Mucosa of descending colon (tissue), 3 donors: ENCODE measurements around the gene RPL3. TPM values are rescaled to one million over a fixed set of nuclear protein-coding genes. Genes with fewer than 3 reads are reported as not detected.

Source experiments
- ATAC-seq: fragments of 200-7000 bp; cut with Tn5 transposase; one replicate; pipeline ENCODE4 v1.9.1; 2020; ENCODE audit warnings: mild to moderate bottlenecking, moderate library complexity
- DNase-seq, 3 donors: peaks; one replicate each; pipeline ENCODE4 v3.0.0-alpha.2; 2020
- H3K36me3 ChIP-seq: fragments of 200-600 bp; one replicate; pipeline ENCODE4 v1.8.0; 2021; ENCODE audit warnings: low read depth, mild to moderate bottlenecking
- H3K4me1 ChIP-seq: fragments of 200-600 bp; one replicate; pipeline ENCODE4 v1.8.0; 2021; ENCODE audit warnings: low read depth, mild to moderate bottlenecking
- H3K4me3 ChIP-seq: fragments of 200-600 bp; one replicate; pipeline ENCODE4 v1.8.0; 2021; ENCODE audit warnings: mild to moderate bottlenecking
- H3K9me3 ChIP-seq: fragments of 200-600 bp; one replicate; pipeline ENCODE4 v1.8.0; 2021; ENCODE audit warnings: mild to moderate bottlenecking
- CTCF ChIP-seq: fragments of 200-600 bp; IDR thresholded peaks from one replicate; pipeline ENCODE4 v1.8.0; 2022; ENCODE audit warnings: antibody characterized with exemption, mild to moderate bottlenecking
- intact Hi-C, 2 donors: fragments of 100-400 bp; cut with DNase I in 1 of 2; cut with micrococcal nuclease in 1 of 2; formaldehyde crosslinking; loops; one replicate each; pipeline versions ENCODE4 v1.11.0 to v1.11.1; 2022; cut with DNase I, micrococcal nuclease
- total RNA-seq, 3 donors: library from RNA; stranded (reverse); fragmentation: NEBNext Ultra II Directional in 2 of 3; extraction: Animal tissue kit (Norgen Biotek cat#: 25700) in 2 of 3; gene quantifications; one replicate each; pipeline versions ENCODE4 v1.2.1 to v1.2.4, GENCODE V29; 2021 to 2023
- donor health status: DM: no; HTN: no; CAD: no; lungs with moderate emphysema.
- donor health status: DM: no; HTN: no; CAD: no.
- donor health status: DM: no; HTN: yes; CAD: no.

RPL3 gene
- total RNA-seq, 3 donors from 2014 or later = 1,561 to 1,749 (median 1,709) TPM

GRCh38 chr22:39301108-39301507, 18.3 kb downstream of the RPL3 start:
- intact Hi-C loops = no loop called here
- peaks cover 18% of the 10 kb centered on the region for H3K4me1 ChIP-seq
- ATAC-seq = no peak
- no peak overlapping the region for H3K4me3 ChIP-seq
- H3K36me3 ChIP-seq = no peaks in the 10 kb centered on the region
- H3K9me3 ChIP-seq = no peaks in the 10 kb centered on the region
- no peak for TF ChIP-seq CTCF
- DNase-seq = no peak

GRCh38 chr22:39300186-39300830, 19.1 kb downstream of the RPL3 start:
- no peak for TF ChIP-seq CTCF

GRCh38 chr22:39299829-39300178, 19.6 kb downstream of the RPL3 start:
- no peak for DNase-seq
- ATAC-seq = peak; percentile 22
- peaks cover 18% of the 10 kb centered on the region for H3K4me1 ChIP-seq
- no peaks in the 10 kb centered on the region for H3K9me3 ChIP-seq
- intact Hi-C loops = no loop called here
- H3K4me3 ChIP-seq = no peak overlapping the region
- no peak for TF ChIP-seq CTCF
- no peaks in the 10 kb centered on the region for H3K36me3 ChIP-seq

More at GRCh38 chr22:39300186-39300830, 19.1 kb downstream of the RPL3 start:
- peaks cover 18% of the 10 kb centered on the region for H3K4me1 ChIP-seq
- no peaks in the 10 kb centered on the region for H3K36me3 ChIP-seq
- H3K9me3 ChIP-seq = no peaks in the 10 kb centered on the region
- DNase-seq (peak in 1 of 3 donors; percentile 36), ATAC-seq (peak; percentile 31)
- intact Hi-C loops = no loop called here
- H3K4me3 ChIP-seq = no peak overlapping the region

DNA sequence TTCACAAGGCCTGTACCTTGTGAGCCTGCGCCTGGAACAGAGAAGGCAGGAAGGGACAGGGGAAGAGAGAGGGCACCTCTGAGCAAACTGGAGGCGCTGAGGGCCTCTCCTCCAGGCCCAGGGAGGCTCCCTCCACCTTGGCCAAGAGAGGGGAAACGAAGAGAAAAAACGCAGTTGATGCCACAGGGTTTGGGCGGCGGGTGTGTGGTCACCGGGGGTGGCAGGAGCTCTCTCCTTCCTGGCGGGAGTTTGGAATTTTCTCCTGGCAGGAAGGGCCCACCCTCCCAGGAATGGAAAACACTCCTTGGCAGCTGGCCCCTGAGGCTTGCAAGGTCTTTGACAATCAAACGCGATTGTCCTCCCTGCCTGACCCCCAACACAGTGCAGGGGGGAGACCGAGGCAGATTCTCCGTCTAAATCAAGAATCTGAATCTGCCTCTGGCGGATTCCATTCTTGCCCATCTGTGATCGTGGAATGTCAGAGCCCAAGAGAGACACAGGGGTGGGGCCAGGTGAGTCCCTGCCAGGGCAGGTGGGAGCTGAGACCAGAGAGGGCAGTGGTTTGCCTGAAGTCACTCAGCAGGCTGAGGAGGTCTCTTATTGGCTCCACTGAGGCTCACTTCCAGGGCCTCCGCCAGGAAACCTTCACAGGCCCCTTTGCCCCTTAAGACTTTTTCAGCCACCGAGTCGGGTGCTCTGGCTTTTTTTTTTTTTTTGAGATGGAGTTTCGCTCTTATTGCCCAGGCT, 21.0 kb downstream of the RPL3 start:
- DNase-seq (no peak), ATAC-seq (no peak)
- no peaks in the 10 kb centered on the region for H3K9me3 ChIP-seq
- no peak for TF ChIP-seq CTCF
- intact Hi-C loops = no loop called here
- peaks cover 18% of the 10 kb centered on the region for H3K4me1 ChIP-seq
- H3K4me3 ChIP-seq = no peak overlapping the region
- no peaks in the 10 kb centered on the region for H3K36me3 ChIP-seq

- Histone ChIP-seq H3K4me1 (peaks cover 18% of the 10 kb centered on the region), H3K9me3 (no peaks in the 10 kb centered on the region), H3K4me3 (no peak overlapping the region), H3K36me3 (no peaks in the 10 kb centered on the region)
- DNase-seq (peak in 1 of 3 donors; percentile 65), ATAC-seq (peak; percentile 60)
- no peak for TF ChIP-seq CTCF
- intact Hi-C loops = no loop called here
These were observed 21.8 kb downstream of the RPL3 start for GRCh38 chr22:39297490-39298240.
